MM.1S (cell line): ENCODE measurements around the gene PAQR5.

Experiments used
- DNase-seq: peaks from one replicate; pipeline ENCODE4 v3.0.0-alpha.2; 2015
- H2AFZ ChIP-seq: fragments of 300-600 bp; sonication (generic); 2 replicates; pipeline ENCODE4 v1.6.0; 2016; ENCODE audit warnings: antibody characterized with exemption, low read length
- H3F3A ChIP-seq: fragments of 300-600 bp; sonication (generic); 2 replicates; pipeline ENCODE4 v1.6.1; 2016; ENCODE audit warnings: mild to moderate bottlenecking, antibody characterized with exemption, low read length, moderate library complexity, mixed read lengths; ENCODE audit not compliant: insufficient read depth
- H3K27ac ChIP-seq: fragments of 300-600 bp; sonication (generic); 2 replicates; pipeline ENCODE4 v1.5.1; 2016; ENCODE audit warnings: mild to moderate bottlenecking, low read length
- H3K27me3 ChIP-seq: fragments of 300-600 bp; sonication (generic); replicated peaks from 2 replicates; pipeline ENCODE4 v1.6.0; 2016; ENCODE audit warnings: low read length; ENCODE audit not compliant: insufficient read depth
- H3K36me3 ChIP-seq: fragments of 300-600 bp; sonication (generic); replicated peaks from 2 replicates; pipeline ENCODE4 v1.6.1; 2016; ENCODE audit warnings: mild to moderate bottlenecking, low read length, mixed read lengths; ENCODE audit not compliant: insufficient read depth
- H3K4me1 ChIP-seq: fragments of 300-600 bp; sonication (generic); 2 replicates; pipeline ENCODE4 v1.6.1; 2016; ENCODE audit warnings: low read length, mixed read lengths
- H3K4me2 ChIP-seq: fragments of 300-600 bp; sonication (generic); 2 replicates; pipeline ENCODE4 v1.6.0; 2016; ENCODE audit warnings: low read depth, low read length
- H3K4me3 ChIP-seq: fragments of 300-600 bp; sonication (generic); 2 replicates; pipeline ENCODE4 v1.5.1; 2016; ENCODE audit warnings: low read length, mixed read lengths
- H3K79me2 ChIP-seq: fragments of 300-600 bp; sonication (generic); 2 replicates; pipeline ENCODE4 v1.6.1; 2016; ENCODE audit warnings: mixed run types, low read length, mixed read lengths
- H3K9ac ChIP-seq: fragments of 300-600 bp; sonication (generic); 2 replicates; pipeline ENCODE4 v1.6.1; 2016; ENCODE audit warnings: low read length, mixed read lengths
- H3K9me2 ChIP-seq: fragments of 300-600 bp; sonication (generic); replicated peaks from 2 replicates; pipeline ENCODE4 v1.6.1; 2016; ENCODE audit warnings: mild to moderate bottlenecking, low read length, mixed read lengths; ENCODE audit not compliant: insufficient read depth
- H3K9me3 ChIP-seq: fragments of 300-600 bp; sonication (generic); replicated peaks from 2 replicates; pipeline ENCODE4 v1.6.1; 2016; ENCODE audit warnings: mild to moderate bottlenecking, low read length, mixed read lengths; ENCODE audit not compliant: insufficient read depth
- H4K20me1 ChIP-seq: fragments of 300-600 bp; sonication (generic); 2 replicates; pipeline ENCODE4 v1.6.1; 2016; ENCODE audit warnings: mild to moderate bottlenecking, low read length, moderate library complexity, mixed read lengths; ENCODE audit not compliant: insufficient read depth
- EZH2 ChIP-seq: fragments of 300-600 bp; sonication (generic); optimal IDR thresholded peaks from 2 replicates; pipeline ENCODE3; 2017; ENCODE audit warnings: low read depth, mild to moderate bottlenecking, antibody characterized with exemption, low read length, mixed read lengths
- EZH2phosphoT487 ChIP-seq: fragments of 300-600 bp; sonication (generic); IDR thresholded peaks from 2 replicates; pipeline ENCODE4 v1.6.1; 2018; ENCODE audit warnings: antibody characterized with exemption, low read length
- TF ChIP-seq, protein P1 (sequence below): fragments of 300-600 bp; sonication (generic); IDR thresholded peaks from 2 replicates; pipeline ENCODE4 v1.5.1; 2016; ENCODE audit warnings: antibody characterized with exemption, low read length, mixed read lengths

PAQR5 gene

DNA sequence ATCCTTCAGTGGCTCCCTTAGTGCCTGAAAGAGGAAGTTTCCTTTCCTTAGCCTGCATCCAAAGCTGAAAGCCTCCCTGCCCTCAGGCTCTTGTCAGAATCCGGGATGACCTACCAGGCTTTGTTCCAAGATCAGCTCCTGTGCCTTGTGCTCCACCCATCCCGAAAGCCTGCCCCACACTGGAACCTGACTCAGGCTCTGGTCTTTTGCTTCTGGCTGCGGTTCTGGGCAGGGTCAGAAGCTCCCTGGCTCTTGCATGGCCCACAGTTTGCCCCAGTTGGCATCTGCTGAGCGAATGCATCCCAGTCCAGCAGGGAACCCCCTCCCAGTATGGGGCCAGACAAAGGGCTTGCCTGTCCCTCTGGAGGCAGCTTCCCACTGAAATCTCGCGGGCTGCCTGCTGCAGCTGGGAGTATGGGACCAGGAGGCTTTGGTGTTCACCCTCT lies 89.6 kb downstream of the PAQR5 start:
- no peaks in the 10 kb centered on the region for H3K9me2 ChIP-seq
- H3F3A ChIP-seq: no peaks in the 10 kb centered on the region
- H3K9ac ChIP-seq: no peak overlapping the region
- no peaks in the 10 kb centered on the region for H3K36me3 ChIP-seq
- no peaks in the 10 kb centered on the region for H3K27me3 ChIP-seq
- no peaks in the 10 kb centered on the region for H3K4me1 ChIP-seq
- H3K4me3 ChIP-seq: no peak overlapping the region
- no peaks in the 10 kb centered on the region for H3K9me3 ChIP-seq
- H3K27ac ChIP-seq: no peak overlapping the region
- no peak overlapping the region for H2AFZ ChIP-seq
- DNase-seq: no peak
- no peaks in the 10 kb centered on the region for H3K79me2 ChIP-seq
- TF ChIP-seq EZH2 (no peak), EZH2phosphoT487 (no peak)
- TF ChIP-seq, protein P1, sequence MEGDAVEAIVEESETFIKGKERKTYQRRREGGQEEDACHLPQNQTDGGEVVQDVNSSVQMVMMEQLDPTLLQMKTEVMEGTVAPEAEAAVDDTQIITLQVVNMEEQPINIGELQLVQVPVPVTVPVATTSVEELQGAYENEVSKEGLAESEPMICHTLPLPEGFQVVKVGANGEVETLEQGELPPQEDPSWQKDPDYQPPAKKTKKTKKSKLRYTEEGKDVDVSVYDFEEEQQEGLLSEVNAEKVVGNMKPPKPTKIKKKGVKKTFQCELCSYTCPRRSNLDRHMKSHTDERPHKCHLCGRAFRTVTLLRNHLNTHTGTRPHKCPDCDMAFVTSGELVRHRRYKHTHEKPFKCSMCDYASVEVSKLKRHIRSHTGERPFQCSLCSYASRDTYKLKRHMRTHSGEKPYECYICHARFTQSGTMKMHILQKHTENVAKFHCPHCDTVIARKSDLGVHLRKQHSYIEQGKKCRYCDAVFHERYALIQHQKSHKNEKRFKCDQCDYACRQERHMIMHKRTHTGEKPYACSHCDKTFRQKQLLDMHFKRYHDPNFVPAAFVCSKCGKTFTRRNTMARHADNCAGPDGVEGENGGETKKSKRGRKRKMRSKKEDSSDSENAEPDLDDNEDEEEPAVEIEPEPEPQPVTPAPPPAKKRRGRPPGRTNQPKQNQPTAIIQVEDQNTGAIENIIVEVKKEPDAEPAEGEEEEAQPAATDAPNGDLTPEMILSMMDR: no peak
- no peaks in the 10 kb centered on the region for H4K20me1 ChIP-seq
- H3K4me2 ChIP-seq: no peak overlapping the region

DNA sequence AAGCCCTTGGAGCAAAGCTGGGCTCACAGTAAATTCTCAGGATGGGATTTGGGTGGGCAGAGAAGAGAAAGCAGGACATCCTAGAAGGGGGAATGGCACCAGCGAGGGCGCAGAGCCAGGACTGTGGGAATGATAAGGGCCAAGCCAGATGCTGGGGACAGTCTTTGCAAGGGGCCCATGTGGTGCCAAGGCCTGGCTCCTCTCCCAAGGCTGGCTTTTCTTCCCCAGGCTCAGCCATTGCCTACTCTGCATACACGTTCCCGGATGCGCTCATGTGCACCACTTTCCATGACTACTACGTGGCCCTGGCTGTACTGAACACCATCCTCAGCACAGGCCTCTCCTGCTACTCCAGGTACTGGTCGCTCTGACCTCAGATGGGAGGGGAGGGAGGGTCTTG lies 90.7 kb downstream of the PAQR5 start:
- no peak overlapping the region for H3K27ac ChIP-seq
- no peaks in the 10 kb centered on the region for H3F3A ChIP-seq
- no peak overlapping the region for H2AFZ ChIP-seq
- H3K79me2 ChIP-seq: no peaks in the 10 kb centered on the region
- no peak for DNase-seq
- H3K4me1 ChIP-seq: 0 out of 2 replicates have a peak, but pooled peaks cover 3% of the 10 kb centered on the region
- H3K9ac ChIP-seq: no peak overlapping the region
- H3K4me3 ChIP-seq: no peak overlapping the region
- H3K36me3 ChIP-seq: no peaks in the 10 kb centered on the region
- no peaks in the 10 kb centered on the region for H3K27me3 ChIP-seq
- H3K4me2 ChIP-seq: no peak overlapping the region
- no peaks in the 10 kb centered on the region for H3K9me2 ChIP-seq
- no peaks in the 10 kb centered on the region for H3K9me3 ChIP-seq
- TF ChIP-seq EZH2phosphoT487 (no peak), EZH2 (no peak)
- TF ChIP-seq, protein P1: no peak
- no peaks in the 10 kb centered on the region for H4K20me1 ChIP-seq

DNA sequence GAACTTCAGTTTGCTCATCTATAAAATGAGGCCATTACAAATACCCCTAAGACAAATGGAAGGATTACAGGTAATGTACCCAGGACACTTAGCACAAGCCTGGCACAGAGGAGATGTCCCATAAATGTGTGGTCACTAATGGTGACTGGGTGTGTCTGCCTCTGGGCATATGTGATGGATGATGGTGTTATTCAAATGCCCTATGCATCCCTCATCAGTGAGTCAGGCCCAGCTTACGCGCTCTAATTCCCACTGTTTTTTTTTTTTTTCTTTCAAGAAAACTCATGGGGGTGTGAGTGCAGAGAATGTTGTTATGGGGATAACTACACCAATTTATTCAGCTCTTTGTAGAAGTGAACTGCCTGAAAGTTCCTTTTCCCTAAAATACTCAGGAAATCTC lies 91.9 kb downstream of the PAQR5 start:
- Histone ChIP-seq H4K20me1 (no peaks in the 10 kb centered on the region), H3K9ac (no peak overlapping the region), H3K36me3 (no peaks in the 10 kb centered on the region), H3K79me2 (no peaks in the 10 kb centered on the region), H3K27ac (no peak overlapping the region), H3K4me3 (no peak overlapping the region), H2AFZ (no peak overlapping the region), H3K9me3 (no peaks in the 10 kb centered on the region), H3F3A (no peaks in the 10 kb centered on the region), H3K4me1 (0 out of 2 replicates have a peak, but pooled peaks cover 4% of the 10 kb centered on the region), H3K27me3 (no peaks in the 10 kb centered on the region), H3K4me2 (no peak overlapping the region), H3K9me2 (no peaks in the 10 kb centered on the region)
- no peak for DNase-seq
- TF ChIP-seq, protein P1: no peak
- TF ChIP-seq EZH2: no peak
- no peak for TF ChIP-seq EZH2phosphoT487
